Measurements from ENCODE around the gene BLM. TPM values are rescaled to one million over a fixed set of nuclear protein-coding genes. Genes with fewer than 3 reads are reported as not detected.

The BLM gene
- total and polyA plus RNA-seq, 10 of the 15 experiments (the other 5 are each of a cell fraction or from before 2014, with no cell fraction given), result 23.0 to 68.4 (median 43.9) TPM

GRCh38 chr15:90697175-90697574 lies 20.0 kb upstream of the BLM start:
- peaks cover 16% of the 10 kb centered on the region for H3K4me1 ChIP-seq (ENCODE audit: control insufficient read depth, insufficient read depth, low read length)
- in situ Hi-C loops (cut with MboI), result no loop called here
- FAIRE-seq (peak; percentile 57), ATAC-seq (peak; percentile 39), DNase-seq (ENCODE audit: low read depth, low spot score) (no peak)
- TF ChIP-seq EZH2 (IDR thresholded peaks at IDR 0.05; ENCODE audit: borderline replicate concordance, control insufficient read depth, low read depth, low read length), result no peak
- TF ChIP-seq PKNOX1 (IDR thresholded peaks at IDR 0.05), result peak; percentile 91
- TF ChIP-seq FOXK2 (IDR thresholded peaks at IDR 0.05), result no peak
- TF ChIP-seq MTA2 (IDR thresholded peaks at IDR 0.05; ENCODE audit: low read depth), result peak; percentile 48; the same call in 1 of the 2 replicates
- peak; percentile 70 for TF ChIP-seq RUNX3 (IDR thresholded peaks at IDR 0.05; ENCODE audit: low read length)
- TF ChIP-seq IRF3 (IDR thresholded peaks at IDR 0.05), result no peak
- TF ChIP-seq NFYB (IDR thresholded peaks at IDR 0.05; ENCODE audit: insufficient read depth, low read depth, low read length), result 0 out of 2 replicates have a peak, but pooled peaks have one; percentile 49
- TF ChIP-seq PBX3 (IDR thresholded peaks at IDR 0.05; ENCODE audit: insufficient replicate concordance, low read depth, low read length), result peak; percentile 71
- TF ChIP-seq NR2F1 (conservative IDR thresholded peaks at IDR 0.05), result peak; percentile 87
- no peak for TF ChIP-seq GABPA (IDR thresholded peaks at IDR 0.05; ENCODE audit: low read depth)
- peak; percentile 42; the same call in 1 of the 2 replicates for TF ChIP-seq NR2C1 (IDR thresholded peaks at IDR 0.05)
- no peak for TF ChIP-seq ZNF592 (IDR thresholded peaks at IDR 0.05)
- H3K4me3 ChIP-seq, result no peak overlapping the region
- H3K27me3 ChIP-seq (replicated peaks in 1 of 2; ENCODE audit: control insufficient read depth in 2 of 2, insufficient read depth in 2 of 2, low read length in 1 of 2), result no peaks in the 10 kb centered on the region
- ChIA-PET SMC1A (ENCODE audit: uncharacterized antibody, unreplicated experiment) (interaction anchor here (0.7 to 4.0 kb wide), 7 partner anchors 13 to 232 kb away, joined by 3 to 15 read pairs (median 6); no protein-coding TSS in a partner anchor), POLR2A (interaction anchor here (0.6 to 1.0 kb wide), 4 partner anchors 23 to 232 kb away, joined by 3 to 7 read pairs (median 4); no protein-coding TSS in a partner anchor), CTCF (interaction anchor here (0.7 to 8.6 kb wide), 5 partner anchors 18 to 236 kb away, joined by 3 to 112 read pairs (median 7); partner anchors contain the start of genes FES and HDDC3), RAD21 (ENCODE audit: unreplicated experiment) (interaction anchor here (0.7 to 5.7 kb wide), 7 partner anchors 37 to 377 kb away, joined by 3 to 23 read pairs (median 4); no protein-coding TSS in a partner anchor)
- H3K79me2 ChIP-seq (ENCODE audit: control insufficient read depth, insufficient read depth, low read length), result no peaks in the 10 kb centered on the region
- WGBS (ENCODE audit: insufficient coverage, insufficient replicate concordance, low lambda C conversion rate, missing lambda C conversion rate), result 100% methylated on average over 1 of the region's 1 CpG
- intact Hi-C loops (cut with micrococcal nuclease; ENCODE audit: unreplicated experiment), result loop anchor here (1.0 to 10.0 kb wide), 3 partner anchors 172 to 372 kb away; partner anchors contain the start of gene CRTC3
- no TSS peak for BruUV-seq (replicated peaks)
- no peak overlapping the region for H3K9ac ChIP-seq (ENCODE audit: control insufficient read depth, insufficient read depth, low read length)
- H3K27ac ChIP-seq (ENCODE audit: control insufficient read depth, insufficient read depth), result no peak overlapping the region
- no peaks in the 10 kb centered on the region for H3K36me3 ChIP-seq (ENCODE audit: control insufficient read depth in 2 of 2, insufficient read depth in 2 of 2, low read length in 1 of 2)
- H3K4me2 ChIP-seq (ENCODE audit: control insufficient read depth, insufficient read depth), result no peak overlapping the region; the same call in 1 of the 2 replicates
- H3K9me3 ChIP-seq (replicated peaks; ENCODE audit: control insufficient read depth, insufficient read depth, low read length), result no peaks in the 10 kb centered on the region
- no peaks in the 10 kb centered on the region for H4K20me1 ChIP-seq (ENCODE audit: control insufficient read depth, insufficient read depth)
- peak overlapping the region; percentile 48 for H2AFZ ChIP-seq (ENCODE audit: control insufficient read depth, low read depth, low read length)

Data from GM12878 (cell line).